ENCODE data around the gene RNF168.
"Not testable (repeated sequence)": the region's sequence is repeated elsewhere in the genome, so short reads cannot be mapped to it uniquely, and the experiment has no call there.

Gene RNF168

DNA sequence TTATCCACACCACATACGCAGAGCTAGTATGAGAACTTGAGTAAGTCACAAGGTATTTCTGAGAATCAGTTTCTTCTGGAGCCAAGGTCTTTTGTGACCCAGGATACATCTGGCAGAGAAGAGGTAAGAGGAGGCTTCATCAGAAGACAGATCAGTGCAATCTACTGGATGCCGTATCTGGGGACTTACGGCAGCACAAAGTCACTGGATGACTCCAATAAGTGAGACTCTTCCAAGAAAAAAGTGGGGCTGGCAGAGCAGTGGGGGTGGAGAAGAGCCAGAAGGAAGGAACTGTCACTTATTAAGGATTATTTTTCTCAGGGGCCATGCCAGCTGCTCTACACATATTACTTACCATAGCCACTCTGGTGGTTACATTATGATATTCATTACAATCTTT is 39.8 kb downstream of the RNF168 start:
- no peak for DNase-seq (ENCODE audit: low read depth)

DNA sequence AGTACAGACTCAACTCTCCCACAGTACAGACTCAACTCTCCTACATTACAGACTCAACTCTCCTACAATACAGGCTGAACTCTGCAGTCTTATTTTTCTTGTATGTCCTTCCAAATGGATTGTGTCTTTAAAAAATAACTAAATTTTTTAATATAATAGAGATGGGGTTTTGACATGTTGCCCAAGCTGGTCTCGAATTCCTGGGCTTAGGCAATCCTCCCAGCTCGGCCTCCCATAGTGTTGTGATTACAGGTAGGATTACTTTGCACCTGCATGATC is 40.2 kb downstream of the RNF168 start:
- DNase-seq (ENCODE audit: low read depth) = no peak

GRCh38 chr3:196462680-196463477 is 40.7 kb downstream of the RNF168 start:
- DNase-seq (ENCODE audit: low read depth) = not testable (repeated sequence)

DNA sequence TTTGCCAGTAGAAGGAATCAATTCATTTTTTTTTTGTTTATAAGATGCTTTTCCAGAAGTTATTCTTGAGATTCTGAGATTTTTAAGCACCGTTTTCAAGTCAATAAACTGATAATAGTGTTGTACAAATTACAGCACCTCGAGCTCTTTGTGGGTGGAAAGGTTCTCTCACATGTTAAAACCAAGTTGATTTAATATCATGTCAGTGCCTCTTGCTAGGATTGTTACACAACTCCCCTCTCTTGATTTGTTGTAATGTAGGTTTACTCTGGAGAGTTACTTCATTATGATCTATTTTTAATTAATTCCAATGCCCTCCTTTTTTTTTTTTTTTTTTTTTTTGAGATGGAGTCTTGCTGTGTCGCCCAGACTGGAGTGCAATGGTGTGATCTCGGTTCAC is 45.5 kb downstream of the RNF168 start:
- DNase-seq (ENCODE audit: low read depth) = no peak

GRCh38 chr3:196457470-196457869 is 46.1 kb downstream of the RNF168 start:
- not testable (repeated sequence) for DNase-seq (ENCODE audit: low read depth)

DNA sequence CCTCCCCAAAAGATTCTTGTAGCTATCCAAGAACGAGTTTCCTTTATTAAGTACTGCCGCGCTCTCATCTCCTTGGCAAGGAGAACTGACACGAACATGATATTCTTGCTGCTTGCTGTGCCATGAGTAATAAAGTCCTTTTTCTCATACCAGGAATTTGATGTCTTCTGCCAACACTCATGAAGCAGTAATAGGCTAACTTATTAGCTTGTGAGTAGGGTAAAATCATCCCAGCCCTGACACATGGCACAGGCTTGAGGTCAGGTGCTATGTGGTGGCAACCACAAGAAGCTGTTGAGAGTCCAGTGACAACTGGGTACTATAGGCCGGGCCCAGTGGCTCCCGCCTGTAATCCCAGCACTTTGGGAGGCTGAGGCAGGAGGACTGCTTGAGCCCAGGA is 48.6 kb downstream of the RNF168 start:
- peak; percentile 46 for DNase-seq (ENCODE audit: low read depth)

GRCh38 chr3:196445391-196445790 is 58.2 kb downstream of the RNF168 start:
- DNase-seq (ENCODE audit: low read depth) = peak; percentile 8

DNA sequence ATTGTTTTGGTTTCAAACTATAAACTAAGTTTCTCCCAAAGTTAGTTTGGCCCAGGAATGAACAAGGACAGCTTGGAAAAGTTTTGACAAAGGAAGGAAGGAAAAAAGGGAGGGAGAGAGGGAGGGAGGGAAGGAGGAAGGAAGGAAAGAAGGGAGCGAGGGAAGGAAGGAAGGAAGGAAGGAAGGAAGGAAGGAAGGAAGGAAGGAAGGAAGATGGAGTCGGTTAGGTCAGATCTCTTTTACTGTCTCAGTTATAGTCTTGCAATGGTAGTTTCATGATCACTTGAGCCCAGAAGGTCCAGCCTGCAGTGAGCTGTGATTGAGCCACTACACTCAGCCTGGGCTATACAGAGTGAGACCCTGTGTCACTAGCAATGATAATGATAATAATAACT is 59.1 kb downstream of the RNF168 start:
- no peak for DNase-seq (ENCODE audit: low read depth)

DNA sequence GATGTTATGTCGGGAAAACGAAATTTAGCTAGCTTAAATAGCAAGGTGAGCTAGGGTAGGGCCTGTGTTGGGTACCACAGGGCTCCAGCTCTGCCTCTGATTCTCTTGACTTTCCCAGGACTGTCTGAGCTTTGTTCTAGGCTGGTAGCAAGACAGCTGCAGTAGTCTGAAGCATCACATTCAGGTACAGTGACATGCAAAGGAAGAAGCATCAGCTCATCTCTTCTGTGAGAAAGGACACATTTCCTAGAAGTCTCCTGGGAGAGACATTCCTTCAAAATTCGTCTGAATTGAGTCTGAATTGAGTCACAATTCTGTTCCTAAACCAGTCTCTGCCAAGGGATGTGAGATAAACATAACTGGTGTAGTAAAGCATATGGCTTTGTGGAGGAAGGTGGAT is 62.9 kb downstream of the RNF168 start:
- peak; percentile 45 for DNase-seq (ENCODE audit: low read depth)

DNA sequence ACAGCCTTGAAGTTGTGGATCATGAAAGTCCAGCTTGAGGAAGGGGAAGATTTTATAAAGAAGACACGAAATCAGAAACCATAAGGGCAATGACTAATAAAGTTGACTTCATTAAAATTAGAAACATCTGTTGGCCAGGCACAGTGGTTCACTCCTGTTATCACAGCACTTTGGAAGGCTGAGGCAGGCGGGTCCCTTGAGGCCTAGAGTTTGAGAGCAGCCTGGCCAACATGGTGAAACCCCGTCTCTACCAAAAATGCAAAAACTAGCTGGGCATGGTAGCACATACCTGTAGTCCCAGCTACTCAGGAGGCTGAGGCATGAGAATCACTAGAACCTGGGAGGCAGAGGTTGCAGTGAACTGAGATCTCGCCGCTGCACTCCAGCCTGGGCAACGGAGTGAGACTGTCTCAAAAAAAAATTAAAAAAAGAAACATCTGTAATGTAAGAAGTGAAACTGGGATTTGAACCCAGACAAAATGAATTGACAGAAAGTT is 63.5 kb downstream of the RNF168 start:
- DNase-seq (ENCODE audit: low read depth) = peak; percentile 89

DNA sequence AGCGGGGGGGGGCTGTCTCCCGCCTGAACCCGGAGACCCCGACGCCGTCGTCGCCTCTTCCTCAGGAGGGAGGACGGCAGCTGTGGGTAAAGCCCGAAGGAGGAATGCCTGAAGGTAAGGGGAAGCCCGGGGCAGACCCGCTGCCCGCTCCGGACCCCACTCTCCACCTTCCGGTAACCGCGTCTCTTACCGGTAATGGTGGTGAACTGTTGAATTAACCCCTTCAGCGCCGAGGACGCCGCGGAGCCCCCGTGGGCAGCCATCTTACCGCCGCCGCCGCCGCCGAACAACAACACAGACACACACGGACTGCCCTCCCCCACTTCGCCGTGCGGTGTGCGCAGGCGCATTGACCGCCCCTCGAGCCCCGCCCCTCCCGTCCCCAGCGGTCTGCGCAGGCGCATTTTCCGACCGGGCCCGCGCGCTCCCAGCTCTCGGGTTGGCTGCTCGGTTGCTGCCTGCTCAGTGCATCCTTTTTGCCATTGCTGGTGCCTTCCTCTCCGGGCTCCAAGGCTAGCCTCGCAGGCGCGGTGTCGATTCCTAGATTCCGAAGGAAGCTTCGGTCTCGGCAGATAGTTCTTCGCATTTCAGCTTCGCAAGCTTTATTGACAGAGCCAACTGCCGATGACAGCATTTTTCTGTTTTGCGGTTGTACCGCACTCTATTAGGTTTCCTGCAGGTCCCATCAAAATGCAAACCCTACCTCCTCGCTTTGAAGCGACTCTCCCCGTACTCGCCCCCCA is 71.3 kb downstream of the RNF168 start, which contains the start of gene UBXN7:
UBXN7 (minus strand) TSS at position 291 of the 743 bp plus-strand sequence; CDS start at position 263, 28 bp downstream.
- DNase-seq (ENCODE audit: low read depth) = peak; percentile 95

- DNase-seq (ENCODE audit: low read depth) = peak; percentile 76
Observed at GRCh38 chr3:196431181-196432136, 72.1 kb downstream of the RNF168 start.

- DNase-seq (ENCODE audit: low read depth) = no peak
Observed at GRCh38 chr3:196428041-196428440, 75.5 kb downstream of the RNF168 start.

GRCh38 chr3:196424421-196424820 is 79.1 kb downstream of the RNF168 start:
- not testable (repeated sequence) for DNase-seq (ENCODE audit: low read depth)

- no peak for DNase-seq (ENCODE audit: low read depth)
Observed at GRCh38 chr3:196423044-196423781, 80.4 kb downstream of the RNF168 start.

DNA sequence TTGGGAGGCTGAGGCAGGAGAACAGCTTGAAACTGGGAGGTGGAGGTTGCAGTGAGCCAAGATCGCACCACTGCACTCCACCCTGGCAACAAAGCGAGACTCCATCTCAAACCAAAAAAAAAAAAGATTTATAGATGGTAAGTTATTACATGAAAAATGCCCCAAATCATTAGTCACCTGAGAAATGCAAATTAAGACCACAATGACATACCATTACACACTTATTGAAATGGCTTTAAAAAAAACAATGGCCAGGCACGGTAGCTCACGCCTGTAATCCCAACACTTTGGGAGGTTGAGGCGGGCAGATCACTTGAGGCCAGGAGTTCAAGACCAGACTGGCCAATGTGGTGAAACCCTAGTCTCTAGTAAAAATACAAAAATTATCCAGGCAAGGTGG is 81.9 kb downstream of the RNF168 start:
- not testable (repeated sequence) for DNase-seq (ENCODE audit: low read depth)

DNA sequence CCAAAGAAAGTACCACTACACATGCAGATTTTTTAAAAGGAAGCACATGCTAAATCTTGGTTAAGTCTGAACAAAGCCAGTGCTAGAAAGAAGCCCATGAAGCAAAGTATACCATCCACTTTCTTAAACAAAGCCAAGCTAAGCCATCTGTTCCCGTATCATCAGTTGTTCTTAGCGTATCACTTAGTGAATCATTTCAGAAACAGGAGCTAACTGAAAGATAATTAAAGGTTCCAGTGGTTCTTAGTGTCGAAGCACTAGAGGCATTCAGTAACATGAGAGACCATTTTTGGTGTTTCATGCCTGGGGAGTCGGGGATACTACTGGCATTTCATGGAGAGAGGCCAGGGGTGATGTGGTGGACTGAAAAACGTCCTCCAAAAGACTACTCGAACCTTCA is 84.2 kb downstream of the RNF168 start:
- no peak for DNase-seq (ENCODE audit: low read depth)
